PC-3 (cell line): Measurements from ENCODE around the gene BCAT1. TPM values are rescaled to one million over a fixed set of nuclear protein-coding genes. Genes with fewer than 3 reads are reported as not detected.

Experiments
- ATAC-seq: fragments of 200-7000 bp; cut with Tn5 transposase; 2 replicates; pipeline ENCODE4 v1.9.1; 2020; ENCODE audit warnings: mild to moderate bottlenecking, moderate library complexity
- BruUV-seq: library from RNA; stranded (reverse); fragments of 400-500 nt; replicated peaks from 2 replicates; lab custom pipeline; 2021; lab: Mats Ljungman, UMichigan
- CTCF ChIA-PET: fragments of 300-600 bp; sonication (Branson Sonifier 250); formaldehyde crosslinking; loops from one replicate; lab custom pipeline; 2022; ENCODE audit warnings: antibody characterized with exemption; lab: Charles Lee
- POLR2A ChIA-PET: fragments of 300-600 bp; sonication (Branson Sonifier 250); formaldehyde crosslinking; loops from one replicate; lab custom pipeline; 2022; ENCODE audit warnings: antibody characterized with exemption; ENCODE audit not compliant: unreplicated experiment; lab: Charles Lee
- DNase-seq: peaks from one replicate; pipeline ENCODE4 v3.0.0-alpha.2; 2015
- H2AFZ ChIP-seq: fragments of 300-600 bp; sonication (generic); 2 replicates; pipeline ENCODE4 v1.6.0; 2016; ENCODE audit warnings: antibody characterized with exemption, low read length
- H3F3A ChIP-seq: fragments of 300-600 bp; sonication (generic); one replicate; pipeline ENCODE4 v1.6.0; 2017; ENCODE audit warnings: antibody characterized with exemption, low read length, control low read depth, mild to moderate bottlenecking; ENCODE audit not compliant: unreplicated experiment
- H3K27ac ChIP-seq: fragments of 300-600 bp; sonication (generic); 2 replicates; pipeline ENCODE4 v1.5.1; 2016; ENCODE audit warnings: mild to moderate bottlenecking, low read length
- H3K27me3 ChIP-seq: fragments of 300-600 bp; sonication (generic); 2 replicates; pipeline ENCODE4 v1.6.1; 2016; ENCODE audit warnings: low read length, mixed read lengths
- H3K36me3 ChIP-seq: fragments of 300-600 bp; sonication (generic); 2 replicates; pipeline ENCODE4 v1.6.1; 2016; ENCODE audit warnings: low read depth, mixed run types, low read length, mixed read lengths
- H3K4me1 ChIP-seq: fragments of 300-600 bp; sonication (generic); 2 replicates; pipeline ENCODE4 v1.5.1; 2016; ENCODE audit warnings: low read length; ENCODE audit not compliant: insufficient read depth
- H3K4me2 ChIP-seq: fragments of 300-600 bp; sonication (generic); 2 replicates; pipeline ENCODE4 v1.6.0; 2016; ENCODE audit warnings: low read length
- H3K4me3 ChIP-seq: fragments of 300-600 bp; sonication (generic); 2 replicates; pipeline ENCODE4 v1.5.1; 2016; ENCODE audit warnings: mild to moderate bottlenecking, low read length, mixed read lengths
- H3K79me2 ChIP-seq: fragments of 300-600 bp; sonication (generic); 2 replicates; pipeline ENCODE4 v1.6.1; 2017; ENCODE audit warnings: low read length, mixed read lengths
- H3K9ac ChIP-seq: fragments of 300-600 bp; sonication (generic); 2 replicates; pipeline ENCODE4 v1.6.0; 2016; ENCODE audit warnings: mild to moderate bottlenecking, low read length
- H3K9me2 ChIP-seq: fragments of 300-600 bp; sonication (generic); replicated peaks from 2 replicates; pipeline ENCODE4 v1.6.1; 2016; ENCODE audit warnings: mixed run types, low read length, mixed read lengths
- H3K9me3 ChIP-seq: fragments of 300-600 bp; sonication (generic); 2 replicates; pipeline ENCODE4 v1.6.1; 2016; ENCODE audit warnings: low read length, mixed read lengths
- H4K20me1 ChIP-seq: fragments of 300-600 bp; sonication (generic); 2 replicates; pipeline ENCODE4 v1.6.1; 2016; ENCODE audit warnings: low read length, mixed read lengths
- CTCF ChIP-seq: fragments of 300-600 bp; sonication (generic); conservative IDR thresholded peaks from 2 replicates; pipeline ENCODE4 v1.5.1; 2017; ENCODE audit warnings: antibody characterized with exemption, low read depth, mild to moderate bottlenecking, low read length
- EZH2 ChIP-seq: fragments of 300-600 bp; sonication (generic); IDR thresholded peaks from one replicate; pipeline ENCODE4 v1.6.1; 2017; ENCODE audit warnings: antibody characterized with exemption, mild to moderate bottlenecking, low read length; ENCODE audit not compliant: unreplicated experiment
- EZH2phosphoT487 ChIP-seq: fragments of 300-600 bp; sonication (generic); IDR thresholded peaks from 2 replicates; pipeline ENCODE4 v1.6.1; 2018; ENCODE audit warnings: mild to moderate bottlenecking, antibody characterized with exemption, low read length, borderline replicate concordance
- intact Hi-C: fragments of 100-400 bp; cut with micrococcal nuclease; formaldehyde crosslinking; loops from 2 replicates; pipeline ENCODE4 v1.9.0; 2023
- total RNA-seq: library from RNA; depleted of rRNA; stranded (reverse); fragments of >200 nt; gene quantifications from 2 replicates; pipeline ENCODE4 v1.2.3, GENCODE V29; 2014

BCAT1 gene
- total RNA-seq, 1 experiment from 2014 or later = not detected

- Histone ChIP-seq H3K9ac (no peak overlapping the region), H3K4me1 (no peaks in the 10 kb centered on the region), H3K79me2 (no peaks in the 10 kb centered on the region), H3K4me2 (no peak overlapping the region), H3K27me3 (no peaks in the 10 kb centered on the region), H2AFZ (no peak overlapping the region), H3F3A (no peaks in the 10 kb centered on the region), H3K9me3 (no peaks in the 10 kb centered on the region), H3K9me2 (no peaks in the 10 kb centered on the region), H3K4me3 (no peak overlapping the region), H3K36me3 (no peaks in the 10 kb centered on the region), H4K20me1 (no peaks in the 10 kb centered on the region), H3K27ac (no peak overlapping the region)
- ATAC-seq = no peak
- ChIA-PET POLR2A (no interaction called here), CTCF (no interaction called here)
- BruUV-seq = no TSS peak
- no peak for TF ChIP-seq EZH2
- TF ChIP-seq CTCF = no peak
- TF ChIP-seq EZH2phosphoT487 = no peak
- no peak for DNase-seq
- intact Hi-C loops = no loop called here
Observed at GRCh38 chr12:24881227-24881626, 67.7 kb downstream of the BCAT1 start.

GRCh38 chr12:24880732-24881131 is 68.2 kb downstream of the BCAT1 start:
- no peak for TF ChIP-seq EZH2phosphoT487
- TF ChIP-seq EZH2 = no peak
- no peak for TF ChIP-seq CTCF
- Histone ChIP-seq H3F3A (no peaks in the 10 kb centered on the region), H3K36me3 (no peaks in the 10 kb centered on the region), H4K20me1 (no peaks in the 10 kb centered on the region), H3K9me3 (no peaks in the 10 kb centered on the region), H3K27ac (no peak overlapping the region), H3K27me3 (no peaks in the 10 kb centered on the region), H3K79me2 (no peaks in the 10 kb centered on the region), H3K9me2 (no peaks in the 10 kb centered on the region), H3K4me2 (no peak overlapping the region), H3K4me1 (no peaks in the 10 kb centered on the region), H2AFZ (no peak overlapping the region), H3K4me3 (no peak overlapping the region), H3K9ac (no peak overlapping the region)
- DNase-seq = no peak
- ATAC-seq = no peak
- intact Hi-C loops = no loop called here
- no TSS peak for BruUV-seq
- ChIA-PET CTCF (no interaction called here), POLR2A (no interaction called here)

- ATAC-seq (no peak), DNase-seq (no peak)
- ChIA-PET CTCF (no interaction called here), POLR2A (no interaction called here)
- Histone ChIP-seq H3K79me2 (no peaks in the 10 kb centered on the region), H4K20me1 (no peaks in the 10 kb centered on the region), H3K27me3 (no peaks in the 10 kb centered on the region), H3F3A (no peaks in the 10 kb centered on the region), H3K9ac (no peak overlapping the region), H3K9me2 (no peaks in the 10 kb centered on the region), H3K9me3 (no peaks in the 10 kb centered on the region), H3K36me3 (no peaks in the 10 kb centered on the region), H3K4me2 (no peak overlapping the region), H3K4me3 (no peak overlapping the region), H2AFZ (no peak overlapping the region), H3K4me1 (no peaks in the 10 kb centered on the region), H3K27ac (no peak overlapping the region)
- intact Hi-C loops = no loop called here
- no peak for TF ChIP-seq EZH2
- TF ChIP-seq EZH2phosphoT487 = no peak
- no peak for TF ChIP-seq CTCF
- BruUV-seq = no TSS peak
Observed at GRCh38 chr12:24879644-24880043, 69.3 kb downstream of the BCAT1 start.
